Measurements from ENCODE around the gene BCO2. TPM values are rescaled to one million over a fixed set of nuclear protein-coding genes. Genes with fewer than 3 reads are reported as not detected.

Gene BCO2
- total RNA-seq, 1 donor from 2014 or later: 169 TPM

DNA sequence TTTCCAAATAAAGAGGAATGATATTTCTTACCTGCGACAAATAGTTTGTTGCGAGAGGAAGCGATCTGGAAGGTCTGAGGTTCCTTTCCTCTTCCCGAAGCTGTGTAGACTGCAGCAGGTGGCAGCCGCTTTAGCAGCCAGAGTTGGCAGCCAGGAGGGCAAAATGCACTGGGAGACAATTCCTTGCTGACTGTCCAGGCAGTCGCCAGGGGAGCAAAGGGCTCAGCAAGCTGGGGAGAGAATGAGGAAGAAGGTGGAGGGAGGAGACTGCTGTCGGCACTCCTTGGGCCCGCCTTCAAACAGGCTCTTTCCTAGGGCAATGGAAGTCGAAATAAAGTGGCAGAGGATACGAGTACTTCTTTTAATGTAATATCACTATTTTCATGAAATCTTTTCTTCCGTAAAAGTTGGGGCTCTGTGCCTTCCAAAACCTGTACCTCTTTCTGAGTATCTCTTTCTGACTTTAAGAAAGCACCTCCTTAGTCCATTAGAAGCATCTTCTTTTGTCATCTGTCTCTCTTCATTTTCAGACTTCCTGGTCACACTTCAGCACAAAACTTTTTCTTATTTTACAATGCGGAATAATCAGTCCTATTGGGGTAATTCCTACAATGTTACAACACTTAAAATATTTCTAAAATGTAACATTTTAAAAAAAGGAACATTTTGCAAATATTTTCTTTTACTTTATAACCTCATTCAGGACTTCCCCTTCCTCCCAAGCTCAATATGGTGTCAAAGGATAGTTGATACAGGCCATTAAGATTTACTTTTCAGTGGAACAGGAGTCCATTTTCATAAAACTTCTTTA, 11.2 kb upstream of the BCO2 start, which contains the start of gene IL18:
IL18 (minus strand) TSS at position 220 of the 811 bp plus-strand sequence. CDS start 9,041 bp downstream, outside the sequence.
- Histone ChIP-seq H3K36me3 (no peaks in the 10 kb centered on the region), H3K27me3 (ENCODE audit: low read depth) (no peaks in the 10 kb centered on the region), H3K4me3 (peak within 1 kb of the TSS; percentile 39), H3K4me1 (no peaks in the 10 kb centered on the region), H3K9me3 (replicated peaks) (no peaks in the 10 kb centered on the region), H3K27ac (replicated peaks) (no peak within 1 kb of the TSS)
- peak; percentile 32 for DNase-seq
- TF ChIP-seq, protein P1, sequence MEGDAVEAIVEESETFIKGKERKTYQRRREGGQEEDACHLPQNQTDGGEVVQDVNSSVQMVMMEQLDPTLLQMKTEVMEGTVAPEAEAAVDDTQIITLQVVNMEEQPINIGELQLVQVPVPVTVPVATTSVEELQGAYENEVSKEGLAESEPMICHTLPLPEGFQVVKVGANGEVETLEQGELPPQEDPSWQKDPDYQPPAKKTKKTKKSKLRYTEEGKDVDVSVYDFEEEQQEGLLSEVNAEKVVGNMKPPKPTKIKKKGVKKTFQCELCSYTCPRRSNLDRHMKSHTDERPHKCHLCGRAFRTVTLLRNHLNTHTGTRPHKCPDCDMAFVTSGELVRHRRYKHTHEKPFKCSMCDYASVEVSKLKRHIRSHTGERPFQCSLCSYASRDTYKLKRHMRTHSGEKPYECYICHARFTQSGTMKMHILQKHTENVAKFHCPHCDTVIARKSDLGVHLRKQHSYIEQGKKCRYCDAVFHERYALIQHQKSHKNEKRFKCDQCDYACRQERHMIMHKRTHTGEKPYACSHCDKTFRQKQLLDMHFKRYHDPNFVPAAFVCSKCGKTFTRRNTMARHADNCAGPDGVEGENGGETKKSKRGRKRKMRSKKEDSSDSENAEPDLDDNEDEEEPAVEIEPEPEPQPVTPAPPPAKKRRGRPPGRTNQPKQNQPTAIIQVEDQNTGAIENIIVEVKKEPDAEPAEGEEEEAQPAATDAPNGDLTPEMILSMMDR (IDR thresholded peaks at IDR 0.05; ENCODE audit: borderline replicate concordance): no peak
- intact Hi-C loops (cut with micrococcal nuclease): no loop called here

DNA sequence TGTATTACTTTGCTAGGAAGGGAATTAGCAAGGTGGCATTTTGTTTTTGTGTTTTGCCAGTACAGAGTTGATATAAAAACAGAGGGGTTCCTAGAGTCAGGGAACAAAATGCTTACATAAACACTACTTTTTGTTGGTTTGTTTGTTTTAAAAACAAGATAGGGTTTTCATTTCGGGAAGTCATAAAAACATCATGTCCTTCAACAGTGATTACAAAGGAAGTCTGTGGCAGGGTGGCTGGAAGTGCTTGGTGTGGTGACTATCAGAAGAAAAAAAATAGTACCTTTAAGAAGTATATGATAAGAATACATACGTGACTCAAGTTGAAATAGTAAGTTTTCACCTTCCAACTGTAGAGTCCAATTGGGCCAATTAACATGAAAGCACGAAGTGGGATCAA, 10.3 kb upstream of the BCO2 start:
- no peak for DNase-seq
- Histone ChIP-seq H3K9me3 (replicated peaks) (no peaks in the 10 kb centered on the region), H3K27me3 (ENCODE audit: low read depth) (no peaks in the 10 kb centered on the region), H3K4me3 (no peak overlapping the region), H3K4me1 (no peaks in the 10 kb centered on the region), H3K36me3 (no peaks in the 10 kb centered on the region), H3K27ac (replicated peaks) (no peak overlapping the region)
- intact Hi-C loops (cut with micrococcal nuclease): no loop called here
- TF ChIP-seq, protein P1 (IDR thresholded peaks at IDR 0.05; ENCODE audit: borderline replicate concordance): no peak

DNA sequence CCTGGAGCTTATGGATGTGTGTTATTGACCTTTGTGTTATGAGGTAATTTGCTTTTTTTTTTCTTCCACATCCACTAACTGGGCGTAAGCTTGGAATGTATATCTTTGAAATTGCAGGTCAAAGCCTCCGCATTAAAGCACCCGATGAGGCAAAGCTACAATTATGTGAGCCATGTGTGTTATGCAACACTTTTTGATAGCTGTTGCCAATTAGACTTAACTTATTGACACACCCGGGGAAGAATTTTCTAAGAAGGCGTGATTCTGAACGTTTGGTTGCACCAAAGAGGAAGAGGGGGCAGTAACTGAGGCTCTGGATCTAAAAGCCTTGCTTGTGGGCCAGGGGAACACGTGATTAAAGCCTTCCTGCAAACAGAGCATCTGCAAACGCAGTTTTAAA, 8.8 kb upstream of the BCO2 start:
- H3K27ac ChIP-seq (replicated peaks): no peak overlapping the region
- no peaks in the 10 kb centered on the region for H3K36me3 ChIP-seq
- H3K4me1 ChIP-seq: no peaks in the 10 kb centered on the region
- intact Hi-C loops (cut with micrococcal nuclease): no loop called here
- H3K27me3 ChIP-seq (ENCODE audit: low read depth): no peaks in the 10 kb centered on the region
- no peak overlapping the region for H3K4me3 ChIP-seq
- H3K9me3 ChIP-seq (replicated peaks): no peaks in the 10 kb centered on the region
- DNase-seq: no peak
- TF ChIP-seq, protein P1 (IDR thresholded peaks at IDR 0.05; ENCODE audit: borderline replicate concordance): no peak

DNA sequence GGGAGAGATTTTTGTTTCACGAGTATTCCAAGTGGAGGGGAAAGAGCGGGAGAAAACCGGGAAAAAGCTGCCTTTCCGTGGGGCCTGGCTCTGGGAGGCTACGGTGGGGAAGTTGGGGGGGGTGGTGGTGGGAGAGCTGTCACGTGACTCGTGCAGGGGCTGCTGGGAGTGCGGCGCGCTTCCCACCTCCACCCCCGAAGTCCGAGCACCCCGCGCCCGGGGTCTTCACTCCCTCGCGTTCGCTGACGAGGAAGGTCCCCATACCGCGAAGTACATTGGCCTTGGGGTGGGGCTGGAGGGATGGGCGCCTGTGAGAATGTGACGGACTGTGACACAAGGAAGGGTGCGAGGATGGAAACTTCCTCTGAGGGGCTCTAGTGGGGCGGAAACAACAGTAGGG, 8.2 kb upstream of the BCO2 start, which contains the start of gene TEX12:
TEX12 (plus strand) TSS at position 228 of the 400 bp plus-strand sequence. CDS start 1,897 bp downstream, outside the sequence.
- Histone ChIP-seq H3K27ac (replicated peaks) (no peak within 1 kb of the TSS), H3K4me1 (no peaks in the 10 kb centered on the region), H3K36me3 (no peaks in the 10 kb centered on the region), H3K27me3 (ENCODE audit: low read depth) (no peaks in the 10 kb centered on the region), H3K4me3 (no peak within 1 kb of the TSS), H3K9me3 (replicated peaks) (no peaks in the 10 kb centered on the region)
- TF ChIP-seq, protein P1 (IDR thresholded peaks at IDR 0.05; ENCODE audit: borderline replicate concordance): no peak
- no peak for DNase-seq
- intact Hi-C loops (cut with micrococcal nuclease): no loop called here

DNA sequence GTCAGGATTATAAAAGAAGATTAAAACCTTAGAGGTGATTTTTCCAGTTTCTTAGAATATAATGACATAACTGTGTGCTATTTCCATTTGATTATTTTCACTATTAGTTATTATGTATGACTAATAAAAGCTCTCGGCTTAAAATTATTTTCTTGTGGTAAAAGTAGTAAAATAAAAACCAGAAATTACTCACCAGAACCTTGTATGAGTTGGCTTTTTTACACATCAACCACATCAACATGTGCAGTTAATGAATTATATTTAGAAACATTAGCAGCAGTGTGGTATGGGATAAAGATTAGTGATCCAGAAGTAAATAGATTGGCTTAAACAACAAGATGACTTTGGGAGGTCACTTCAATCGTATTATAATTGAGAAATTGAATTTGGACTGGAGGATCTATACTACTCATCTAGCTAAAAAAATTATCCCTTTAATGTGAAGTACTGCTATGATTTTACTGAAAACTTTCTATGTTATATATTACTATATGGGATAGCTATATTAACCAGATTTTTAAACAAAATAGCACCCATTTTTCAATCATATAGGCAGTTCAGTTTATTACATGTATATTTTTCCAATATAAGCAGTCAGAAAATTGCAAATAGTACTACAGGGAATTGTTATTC, 2.8 kb upstream of the BCO2 start:
- Histone ChIP-seq H3K9me3 (replicated peaks) (no peaks in the 10 kb centered on the region), H3K27ac (replicated peaks) (peak overlapping the region; percentile 86), H3K36me3 (no peaks in the 10 kb centered on the region), H3K4me1 (peaks cover 22% of the 10 kb centered on the region), H3K4me3 (no peak overlapping the region), H3K27me3 (ENCODE audit: low read depth) (no peaks in the 10 kb centered on the region)
- intact Hi-C loops (cut with micrococcal nuclease): loop anchor here (10.0 kb wide), 1 partner anchor 58 kb away; no protein-coding TSS in a partner anchor
- no peak for DNase-seq
- TF ChIP-seq, protein P1 (IDR thresholded peaks at IDR 0.05; ENCODE audit: borderline replicate concordance): no peak

Measured in left ventricle myocardium inferior (tissue), 1 donor.